SK-N-SH treated with all-trans-retinoic acid at 6 μM for 48 hours (cell line): Measurements from ENCODE around the gene DNASE2.

Source experiments
- ATAC-seq: fragments of 200-7000 bp; cut with Tn5 transposase; 3 replicates; pipeline ENCODE4 v1.9.1; 2020; ENCODE audit warnings: mild to moderate bottlenecking, moderate library complexity
- BACH2 ChIP-seq: fragments of 250-450 bp; sonication (Bioruptor Pico); IDR thresholded peaks from 2 replicates; pipeline ENCODE4 v1.9.0; 2021; ENCODE audit warnings: mild to moderate bottlenecking, borderline replicate concordance
- CSDC2 ChIP-seq: fragments of 250-450 bp; sonication (Bioruptor Pico); IDR thresholded peaks from 2 replicates; pipeline ENCODE4 v1.5.0; 2020; ENCODE audit warnings: mild to moderate bottlenecking, moderate library complexity
- ESRRG ChIP-seq: fragments of 250-450 bp; sonication (Bioruptor Pico); IDR thresholded peaks from 2 replicates; pipeline ENCODE4 v1.6.1; 2021; ENCODE audit warnings: mild to moderate bottlenecking
- GLIS3 ChIP-seq: fragments of 250-450 bp; sonication (Bioruptor Pico); IDR thresholded peaks from 2 replicates; pipeline ENCODE4 v1.5.0; 2020; ENCODE audit warnings: mild to moderate bottlenecking, moderate library complexity
- ISL1 ChIP-seq: fragments of 250-450 bp; sonication (Bioruptor Pico); IDR thresholded peaks from 2 replicates; pipeline ENCODE4 v2.1.2; 2022; ENCODE audit warnings: mild to moderate bottlenecking, moderate library complexity
- OSR1 ChIP-seq: fragments of 250-450 bp; sonication (Bioruptor Pico); IDR thresholded peaks from 2 replicates; pipeline ENCODE4 v1.8.0; 2022; ENCODE audit warnings: moderate library complexity, mild to moderate bottlenecking, inconsistent platforms
- RARB ChIP-seq: fragments of 250-450 bp; sonication (Bioruptor Pico); IDR thresholded peaks from 2 replicates; pipeline ENCODE4 v1.8.0; 2021; ENCODE audit warnings: mild to moderate bottlenecking, moderate library complexity
- SNAI2 ChIP-seq: fragments of 250-450 bp; sonication (Bioruptor Pico); IDR thresholded peaks from 2 replicates; pipeline ENCODE4 v1.5.0; 2020; ENCODE audit warnings: mild to moderate bottlenecking, moderate library complexity
- TCF4 ChIP-seq: fragments of 250-450 bp; sonication (Bioruptor Pico); IDR thresholded peaks from 2 replicates; pipeline ENCODE4 v1.8.0; 2021; ENCODE audit warnings: mild to moderate bottlenecking, moderate library complexity, borderline replicate concordance
- TOX ChIP-seq: fragments of 250-450 bp; sonication (Bioruptor Pico); IDR thresholded peaks from 2 replicates; pipeline ENCODE4 v1.8.0; 2021; ENCODE audit warnings: mild to moderate bottlenecking, moderate library complexity, borderline replicate concordance
- ZC3H10 ChIP-seq: fragments of 250-450 bp; sonication (Bioruptor Pico); IDR thresholded peaks from 2 replicates; pipeline ENCODE4 v1.5.1; 2021; ENCODE audit warnings: mild to moderate bottlenecking, moderate library complexity
- ZFP30 ChIP-seq: fragments of 450-650 bp; formaldehyde crosslinking; IDR thresholded peaks from 2 replicates; pipeline ENCODE4 v1.5.0; 2022; ENCODE audit warnings: mild to moderate bottlenecking, moderate library complexity
- ZNF565 ChIP-seq: fragments of 450-650 bp; formaldehyde crosslinking; conservative IDR thresholded peaks from 2 replicates; pipeline ENCODE4 v1.5.0; 2020; ENCODE audit warnings: low read depth, mild to moderate bottlenecking, moderate library complexity
- ZNF70 ChIP-seq: fragments of 450-650 bp; formaldehyde crosslinking; IDR thresholded peaks from 2 replicates; pipeline ENCODE4 v1.5.0; 2020; ENCODE audit warnings: mild to moderate bottlenecking, moderate library complexity
- TF ChIP-seq, protein P1 (sequence below): fragments of 250-450 bp; sonication (Bioruptor Pico); IDR thresholded peaks from 2 replicates; pipeline ENCODE4 v1.5.1; 2020; ENCODE audit warnings: low read depth, mild to moderate bottlenecking, moderate library complexity
- TF ChIP-seq, protein P2 (sequence below): fragments of 250-450 bp; sonication (Bioruptor Pico); IDR thresholded peaks from 2 replicates; pipeline ENCODE4 v1.8.0; 2020; ENCODE audit warnings: mild to moderate bottlenecking, moderate library complexity, borderline replicate concordance
- TF ChIP-seq, protein P3 (sequence below): fragments of 250-450 bp; sonication (Bioruptor Pico); IDR thresholded peaks from 2 replicates; pipeline ENCODE4 v1.8.0; 2021; ENCODE audit warnings: low read depth, mild to moderate bottlenecking, moderate library complexity, borderline replicate concordance
- TF ChIP-seq, protein P4 (sequence below): fragments of 250-450 bp; sonication (Bioruptor Pico); IDR thresholded peaks from 2 replicates; pipeline ENCODE4 v1.5.1; 2021; ENCODE audit warnings: mild to moderate bottlenecking, moderate library complexity

Gene DNASE2

DNA sequence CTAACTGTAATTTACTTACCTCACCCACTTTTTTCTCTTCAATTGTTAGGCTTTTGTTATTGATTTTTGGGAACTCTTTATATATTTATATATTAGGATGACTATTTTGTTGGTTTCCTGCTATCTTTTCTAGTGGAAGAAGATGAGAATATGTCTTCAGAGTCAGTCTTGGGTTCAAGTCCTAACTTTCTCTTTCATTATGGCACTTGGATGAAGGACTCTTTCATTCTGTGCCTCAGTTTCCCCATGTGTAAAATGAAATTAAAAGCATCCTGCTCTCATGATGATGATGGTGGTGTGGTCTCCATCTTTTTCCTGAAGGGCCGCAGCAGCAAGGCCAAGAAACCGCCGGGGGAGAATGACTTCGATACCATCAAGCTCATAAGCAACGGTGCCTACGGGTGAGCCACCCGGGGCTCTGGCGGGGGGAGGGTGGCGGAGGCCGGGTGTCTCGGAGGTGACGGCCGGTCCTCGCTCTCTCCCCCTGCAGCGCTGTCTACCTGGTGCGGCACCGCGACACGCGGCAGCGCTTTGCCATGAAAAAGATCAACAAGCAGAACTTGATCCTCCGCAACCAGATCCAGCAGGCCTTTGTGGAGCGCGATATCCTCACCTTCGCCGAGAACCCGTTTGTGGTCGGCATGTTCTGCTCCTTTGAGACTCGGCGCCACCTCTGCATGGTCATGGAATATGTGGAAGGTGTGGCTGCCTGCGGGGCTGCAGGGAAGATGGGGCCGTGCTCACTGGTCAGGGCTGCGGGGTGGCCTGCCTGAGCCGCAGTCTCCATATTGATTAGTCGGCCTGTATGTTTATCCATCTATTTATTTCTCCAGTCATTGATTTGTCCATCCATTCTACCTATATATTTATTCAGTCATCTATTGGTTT lies 23.0 kb downstream of the DNASE2 start:
- no peak for ATAC-seq
- TF ChIP-seq, protein P1, sequence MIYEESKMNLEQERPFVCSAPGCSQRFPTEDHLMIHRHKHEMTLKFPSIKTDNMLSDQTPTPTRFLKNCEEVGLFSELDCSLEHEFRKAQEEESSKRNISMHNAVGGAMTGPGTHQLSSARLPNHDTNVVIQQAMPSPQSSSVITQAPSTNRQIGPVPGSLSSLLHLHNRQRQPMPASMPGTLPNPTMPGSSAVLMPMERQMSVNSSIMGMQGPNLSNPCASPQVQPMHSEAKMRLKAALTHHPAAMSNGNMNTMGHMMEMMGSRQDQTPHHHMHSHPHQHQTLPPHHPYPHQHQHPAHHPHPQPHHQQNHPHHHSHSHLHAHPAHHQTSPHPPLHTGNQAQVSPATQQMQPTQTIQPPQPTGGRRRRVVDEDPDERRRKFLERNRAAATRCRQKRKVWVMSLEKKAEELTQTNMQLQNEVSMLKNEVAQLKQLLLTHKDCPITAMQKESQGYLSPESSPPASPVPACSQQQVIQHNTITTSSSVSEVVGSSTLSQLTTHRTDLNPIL (CRISPR knock-in tag): no peak
- TF ChIP-seq ZFP30 (CRISPR knock-in tag): no peak
- no peak for TF ChIP-seq GLIS3 (CRISPR knock-in tag)
- TF ChIP-seq, protein P2, sequence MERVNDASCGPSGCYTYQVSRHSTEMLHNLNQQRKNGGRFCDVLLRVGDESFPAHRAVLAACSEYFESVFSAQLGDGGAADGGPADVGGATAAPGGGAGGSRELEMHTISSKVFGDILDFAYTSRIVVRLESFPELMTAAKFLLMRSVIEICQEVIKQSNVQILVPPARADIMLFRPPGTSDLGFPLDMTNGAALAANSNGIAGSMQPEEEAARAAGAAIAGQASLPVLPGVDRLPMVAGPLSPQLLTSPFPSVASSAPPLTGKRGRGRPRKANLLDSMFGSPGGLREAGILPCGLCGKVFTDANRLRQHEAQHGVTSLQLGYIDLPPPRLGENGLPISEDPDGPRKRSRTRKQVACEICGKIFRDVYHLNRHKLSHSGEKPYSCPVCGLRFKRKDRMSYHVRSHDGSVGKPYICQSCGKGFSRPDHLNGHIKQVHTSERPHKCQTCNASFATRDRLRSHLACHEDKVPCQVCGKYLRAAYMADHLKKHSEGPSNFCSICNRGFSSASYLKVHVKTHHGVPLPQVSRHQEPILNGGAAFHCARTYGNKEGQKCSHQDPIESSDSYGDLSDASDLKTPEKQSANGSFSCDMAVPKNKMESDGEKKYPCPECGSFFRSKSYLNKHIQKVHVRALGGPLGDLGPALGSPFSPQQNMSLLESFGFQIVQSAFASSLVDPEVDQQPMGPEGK (CRISPR knock-in tag): no peak
- TF ChIP-seq, protein P3, sequence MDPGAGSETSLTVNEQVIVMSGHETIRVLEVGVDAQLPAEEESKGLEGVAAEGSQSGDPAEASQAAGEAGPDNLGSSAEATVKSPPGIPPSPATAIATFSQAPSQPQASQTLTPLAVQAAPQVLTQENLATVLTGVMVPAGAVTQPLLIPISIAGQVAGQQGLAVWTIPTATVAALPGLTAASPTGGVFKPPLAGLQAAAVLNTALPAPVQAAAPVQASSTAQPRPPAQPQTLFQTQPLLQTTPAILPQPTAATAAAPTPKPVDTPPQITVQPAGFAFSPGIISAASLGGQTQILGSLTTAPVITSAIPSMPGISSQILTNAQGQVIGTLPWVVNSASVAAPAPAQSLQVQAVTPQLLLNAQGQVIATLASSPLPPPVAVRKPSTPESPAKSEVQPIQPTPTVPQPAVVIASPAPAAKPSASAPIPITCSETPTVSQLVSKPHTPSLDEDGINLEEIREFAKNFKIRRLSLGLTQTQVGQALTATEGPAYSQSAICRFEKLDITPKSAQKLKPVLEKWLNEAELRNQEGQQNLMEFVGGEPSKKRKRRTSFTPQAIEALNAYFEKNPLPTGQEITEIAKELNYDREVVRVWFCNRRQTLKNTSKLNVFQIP (CRISPR knock-in tag): no peak
- no peak for TF ChIP-seq ZNF565 (CRISPR knock-in tag)
- no peak for TF ChIP-seq ZC3H10 (CRISPR knock-in tag)
- TF ChIP-seq ISL1 (CRISPR knock-in tag): no peak
- no peak for TF ChIP-seq RARB (CRISPR knock-in tag)
- no peak for TF ChIP-seq TOX (CRISPR knock-in tag)
- no peak for TF ChIP-seq ZNF70 (CRISPR knock-in tag)
- TF ChIP-seq TCF4 (CRISPR knock-in tag): no peak
- TF ChIP-seq BACH2 (CRISPR knock-in tag): no peak
- TF ChIP-seq ESRRG: no peak
- TF ChIP-seq, protein P4, sequence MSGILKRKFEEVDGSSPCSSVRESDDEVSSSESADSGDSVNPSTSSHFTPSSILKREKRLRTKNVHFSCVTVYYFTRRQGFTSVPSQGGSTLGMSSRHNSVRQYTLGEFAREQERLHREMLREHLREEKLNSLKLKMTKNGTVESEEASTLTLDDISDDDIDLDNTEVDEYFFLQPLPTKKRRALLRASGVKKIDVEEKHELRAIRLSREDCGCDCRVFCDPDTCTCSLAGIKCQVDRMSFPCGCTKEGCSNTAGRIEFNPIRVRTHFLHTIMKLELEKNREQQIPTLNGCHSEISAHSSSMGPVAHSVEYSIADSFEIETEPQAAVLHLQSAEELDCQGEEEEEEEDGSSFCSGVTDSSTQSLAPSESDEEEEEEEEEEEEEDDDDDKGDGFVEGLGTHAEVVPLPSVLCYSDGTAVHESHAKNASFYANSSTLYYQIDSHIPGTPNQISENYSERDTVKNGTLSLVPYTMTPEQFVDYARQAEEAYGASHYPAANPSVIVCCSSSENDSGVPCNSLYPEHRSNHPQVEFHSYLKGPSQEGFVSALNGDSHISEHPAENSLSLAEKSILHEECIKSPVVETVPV: no peak

DNA sequence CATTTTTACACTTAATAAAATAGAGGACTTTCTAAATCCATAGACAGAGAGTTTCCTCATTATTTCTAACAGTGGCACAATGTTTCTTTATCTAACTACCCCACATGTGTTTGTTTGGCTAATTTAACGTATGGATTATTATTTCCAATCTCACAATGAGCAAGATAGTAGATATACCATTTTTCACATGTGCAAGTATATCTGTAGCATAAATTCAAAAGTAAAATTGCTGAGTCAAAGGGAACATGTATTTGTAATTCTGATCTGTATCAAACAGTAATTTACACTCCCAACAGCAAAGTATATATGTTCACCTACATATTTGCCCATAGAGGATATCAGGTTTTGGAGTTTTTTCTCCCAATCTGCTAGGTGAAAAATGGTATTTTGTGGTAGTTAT lies 24.6 kb downstream of the DNASE2 start:
- TF ChIP-seq ZNF565 (CRISPR knock-in tag) (no peak), ISL1 (CRISPR knock-in tag) (no peak), TOX (CRISPR knock-in tag) (no peak), SNAI2 (CRISPR knock-in tag) (no peak), ZNF70 (CRISPR knock-in tag) (no peak), OSR1 (no peak), CSDC2 (CRISPR knock-in tag) (no peak)
- TF ChIP-seq, protein P2 (CRISPR knock-in tag): no peak
- TF ChIP-seq, protein P4: no peak
- ATAC-seq: no peak
